ENCODE results near the gene SLC25A47. TPM values are rescaled to one million over a fixed set of nuclear protein-coding genes. Genes with fewer than 3 reads are reported as not detected.

SLC25A47 gene
- total and polyA plus RNA-seq, 2 donors (not counting 1 experiment from before 2014, with no cell fraction given) = not detected

DNA sequence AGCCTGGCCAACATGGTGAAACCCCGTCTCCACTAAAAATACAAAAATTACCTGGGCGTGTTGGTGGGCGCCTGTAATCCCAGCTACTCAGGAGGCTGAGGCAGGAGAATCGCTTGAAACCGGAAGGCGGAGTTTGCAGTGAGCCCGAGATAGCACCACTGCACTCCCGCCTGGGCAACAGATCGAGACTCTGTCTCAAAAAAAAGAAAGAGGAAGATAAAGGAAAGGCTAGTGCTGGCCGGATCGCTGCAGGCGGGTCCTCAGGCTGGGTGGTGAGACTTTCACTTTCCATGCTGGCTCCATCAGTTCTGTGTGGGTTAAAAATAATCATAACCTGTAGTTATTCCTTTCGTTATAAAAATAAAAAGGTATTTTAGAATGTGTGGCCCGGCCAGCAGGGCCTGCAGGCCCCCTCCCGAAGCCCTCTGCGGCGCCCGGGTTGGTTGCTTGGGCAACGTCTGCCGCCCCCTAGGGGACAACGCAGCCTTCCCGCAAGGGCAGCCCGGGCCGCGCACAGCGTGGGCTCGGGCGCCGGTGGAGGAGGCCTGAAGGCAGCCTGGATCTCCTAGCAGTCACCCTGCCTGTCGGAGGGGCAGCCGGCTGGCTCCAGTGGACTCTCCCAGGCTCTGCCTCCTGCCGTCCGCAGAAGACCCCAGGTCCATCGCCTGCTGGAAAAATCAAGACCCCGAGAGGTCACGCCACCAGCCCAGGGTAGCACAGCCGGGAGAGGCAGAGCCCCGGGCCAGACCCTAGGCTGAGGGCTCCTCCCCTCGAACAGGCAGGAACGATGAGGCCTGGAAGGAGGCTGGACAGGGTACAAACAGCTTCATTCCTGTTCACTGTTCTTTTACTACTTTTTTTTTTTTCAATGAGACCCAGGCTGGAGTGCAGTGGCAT lies 5.0 kb upstream of the SLC25A47 start:
- H2AFZ ChIP-seq (ENCODE audit: insufficient read depth, low read depth, low read length, poor library complexity, severe bottlenecking) = peak overlapping the region; percentile 73
- peak overlapping the region; percentile 69 for H3K9ac ChIP-seq (ENCODE audit: low read length)
- H3K79me2 ChIP-seq (ENCODE audit: control insufficient read depth, insufficient read depth, low read length) = no peaks in the 10 kb centered on the region
- DNase-seq = peak; percentile 82
- intact Hi-C loops (cut with micrococcal nuclease) = loop anchor here (1.0 to 5.0 kb wide), 5 partner anchors 12 to 58 kb away; partner anchors contain the start of genes SLC25A29 and WDR25
- Mint-ChIP-seq H3K27me3 (no peaks in the 10 kb centered on the region), H3K27ac (peak overlapping the region; percentile 89), H3K4me3 (peak overlapping the region; percentile 78), H3K9me3 (ENCODE audit: insufficient read depth) (no peaks in the 10 kb centered on the region), H3K4me1 (peaks cover 5% of the 10 kb centered on the region)
- POLR2A ChIA-PET = interaction anchor here (0.6 kb wide), 1 partner anchor 76 kb away, joined by 3 read pairs; no protein-coding TSS in a partner anchor
- peaks cover 6 to 12% of the 10 kb centered on the region in 2 donors for H3K4me1 ChIP-seq (ENCODE audit: control insufficient read depth in 2 of 2, insufficient read depth in 2 of 2, low read length in 2 of 2)
- peak overlapping the region; percentile 48 to 70 (median 56) for H3K4me3 ChIP-seq (ENCODE audit: control extremely low read depth in 1 of 5, extremely low read depth in 1 of 5, insufficient read depth in 1 of 5, low read depth in 2 of 5, low read length in 4 of 5)
- H3K27me3 ChIP-seq (replicated peaks in 1 of 4; ENCODE audit: control extremely low read depth in 1 of 4, control insufficient read depth in 3 of 4, insufficient read depth in 4 of 4, low read length in 3 of 4) = no peaks in the 10 kb centered on the region
- H4K20me1 ChIP-seq (ENCODE audit: control insufficient read depth, insufficient read depth, low read length, poor library complexity, severe bottlenecking) = no peaks in the 10 kb centered on the region
- CTCF ChIA-PET = interaction anchor here (0.6 to 2.4 kb wide), 12 partner anchors 12 to 77 kb away, joined by 3 to 15 read pairs (median 4); partner anchors contain the start of gene SLC25A29
- peak; percentile 97 for ATAC-seq (ENCODE audit: low read depth)
- no peaks in the 10 kb centered on the region for H3K9me3 ChIP-seq (ENCODE audit: control extremely low read depth in 1 of 3, control insufficient read depth in 2 of 3, insufficient read depth in 1 of 3, low read length in 2 of 3)
- H3K4me2 ChIP-seq (replicated peaks; ENCODE audit: low read depth, low read length, poor library complexity, severe bottlenecking) = peak overlapping the region; percentile 74
- peak overlapping the region; percentile 44 to 56 for H3K27ac ChIP-seq (ENCODE audit: low read length in 2 of 2)
- 25% methylated on average over 34 of the region's 40 CpGs for WGBS (ENCODE audit: insufficient coverage)
- TF ChIP-seq, protein P1, sequence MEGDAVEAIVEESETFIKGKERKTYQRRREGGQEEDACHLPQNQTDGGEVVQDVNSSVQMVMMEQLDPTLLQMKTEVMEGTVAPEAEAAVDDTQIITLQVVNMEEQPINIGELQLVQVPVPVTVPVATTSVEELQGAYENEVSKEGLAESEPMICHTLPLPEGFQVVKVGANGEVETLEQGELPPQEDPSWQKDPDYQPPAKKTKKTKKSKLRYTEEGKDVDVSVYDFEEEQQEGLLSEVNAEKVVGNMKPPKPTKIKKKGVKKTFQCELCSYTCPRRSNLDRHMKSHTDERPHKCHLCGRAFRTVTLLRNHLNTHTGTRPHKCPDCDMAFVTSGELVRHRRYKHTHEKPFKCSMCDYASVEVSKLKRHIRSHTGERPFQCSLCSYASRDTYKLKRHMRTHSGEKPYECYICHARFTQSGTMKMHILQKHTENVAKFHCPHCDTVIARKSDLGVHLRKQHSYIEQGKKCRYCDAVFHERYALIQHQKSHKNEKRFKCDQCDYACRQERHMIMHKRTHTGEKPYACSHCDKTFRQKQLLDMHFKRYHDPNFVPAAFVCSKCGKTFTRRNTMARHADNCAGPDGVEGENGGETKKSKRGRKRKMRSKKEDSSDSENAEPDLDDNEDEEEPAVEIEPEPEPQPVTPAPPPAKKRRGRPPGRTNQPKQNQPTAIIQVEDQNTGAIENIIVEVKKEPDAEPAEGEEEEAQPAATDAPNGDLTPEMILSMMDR (IDR thresholded peaks at IDR 0.05) = peak; percentile 95
- no peak for TF ChIP-seq EZH2 (IDR thresholded peaks at IDR 0.05; ENCODE audit: borderline replicate concordance, insufficient read depth, low read depth, low read length, poor library complexity, severe bottlenecking)
- no peaks in the 10 kb centered on the region for H3K36me3 ChIP-seq (replicated peaks in 1 of 2; ENCODE audit: control extremely low read depth in 1 of 2, control insufficient read depth in 1 of 2, extremely low read depth in 1 of 2, insufficient read depth in 2 of 2, low read length in 1 of 2)

All from B cell (primary cell).